B cell (primary cell): ENCODE results near the gene LRRC49. TPM values are rescaled to one million over a fixed set of nuclear protein-coding genes. Genes with fewer than 3 reads are reported as not detected.

Source experiments
- ATAC-seq: fragments of 200-7000 bp; cut with Tn5 transposase; one replicate; pipeline ENCODE4 v1.10.0; 2021; ENCODE audit warnings: low read depth, mild to moderate bottlenecking, moderate number of reproducible peaks, moderate library complexity
- CTCF ChIA-PET: fragments of 350-600 bp; sonication (Branson Sonifier 250); formaldehyde crosslinking; loops from one replicate; lab custom pipeline; 2021; ENCODE audit warnings: antibody characterized with exemption, inconsistent platforms; lab: Charles Lee
- POLR2A ChIA-PET: fragments of 350-600 bp; sonication (Branson Sonifier 250); formaldehyde crosslinking; loops from one replicate; lab custom pipeline; 2021; ENCODE audit warnings: antibody characterized with exemption; lab: Charles Lee
- DNase-seq: peaks from one replicate; pipeline ENCODE4 v3.0.0; 2013
- H2AFZ ChIP-seq: 2 replicates; pipeline ENCODE4 v1.6.1; 2012; ENCODE audit warnings: mild to moderate bottlenecking, low read depth, low read length; ENCODE audit not compliant: insufficient read depth, poor library complexity, severe bottlenecking
- H3K27ac ChIP-seq, 2 donors: 1 replicate in 1 of 2; 2 replicates in 1 of 2; pipeline ENCODE4 v1.5.1; 2012 to 2013; ENCODE audit warnings: low read length in 2 of 2, mild to moderate bottlenecking in 2 of 2, moderate library complexity in 1 of 2
- H3K27me3 ChIP-seq, 4 experiments: fragments of 200-600 bp in 1 of 4; sonication (generic) in 1 of 4; replicated peaks in 1 of 4; 1 replicate in 2 of 4; 2 replicates in 2 of 4; pipeline versions ENCODE4 v1.6.1 to v1.7.0; 2013 to 2016; ENCODE audit warnings: low read length in 3 of 4, mild to moderate bottlenecking in 2 of 4, mixed read lengths in 1 of 4, moderate library complexity in 1 of 4; ENCODE audit not compliant: insufficient read depth in 4 of 4, control insufficient read depth in 3 of 4; ENCODE audit errors: control extremely low read depth in 1 of 4
- H3K36me3 ChIP-seq, 2 experiments: replicated peaks in 1 of 2; 1 replicate in 1 of 2; 2 replicates in 1 of 2; pipeline versions ENCODE4 v1.6.1 to v1.7.1; 2013; ENCODE audit warnings: low read length in 1 of 2; ENCODE audit not compliant: insufficient read depth in 2 of 2, control insufficient read depth in 1 of 2; ENCODE audit errors: control extremely low read depth in 1 of 2, extremely low read depth in 1 of 2
- H3K4me1 ChIP-seq, 2 donors: fragments of 200-600 bp in 1 of 2; sonication (generic) in 1 of 2; 1 replicate in 1 of 2; 2 replicates in 1 of 2; pipeline versions ENCODE4 v1.5.1 to v1.6.1; 2013 to 2017; ENCODE audit warnings: low read length in 2 of 2; ENCODE audit not compliant: control insufficient read depth in 2 of 2, insufficient read depth in 2 of 2
- H3K4me2 ChIP-seq: replicated peaks from 2 replicates; pipeline ENCODE3; 2012; ENCODE audit warnings: mild to moderate bottlenecking, low read depth, low read length; ENCODE audit not compliant: poor library complexity, severe bottlenecking
- H3K4me3 ChIP-seq, 5 experiments: fragments of 200-600 bp in 1 of 5; sonication (generic) in 1 of 5; 1 replicate in 3 of 5; 2 replicates in 2 of 5; pipeline versions ENCODE4 v1.5.1 to v1.7.0; 2011 to 2016; ENCODE audit warnings: low read length in 4 of 5, mild to moderate bottlenecking in 4 of 5, low read depth in 2 of 5, control low read depth in 1 of 5, moderate library complexity in 1 of 5; ENCODE audit not compliant: insufficient read depth in 1 of 5; ENCODE audit errors: control extremely low read depth in 1 of 5, extremely low read depth in 1 of 5
- H3K79me2 ChIP-seq: fragments of 200-600 bp; sonication (generic); one replicate; pipeline ENCODE4 v1.6.0; 2016; ENCODE audit warnings: low read length; ENCODE audit not compliant: control insufficient read depth, insufficient read depth
- H3K9ac ChIP-seq: fragments of 200-600 bp; sonication (generic); 2 replicates; pipeline ENCODE4 v1.6.1; 2017; ENCODE audit warnings: mild to moderate bottlenecking, low read length, moderate library complexity
- H3K9me3 ChIP-seq, 3 donors: one replicate each; pipeline versions ENCODE4 v1.6.1 to v1.7.1; 2013; ENCODE audit warnings: low read length in 2 of 3; ENCODE audit not compliant: control insufficient read depth in 2 of 3, insufficient read depth in 1 of 3; ENCODE audit errors: control extremely low read depth in 1 of 3
- H4K20me1 ChIP-seq: 2 replicates; pipeline ENCODE4 v1.6.0; 2012; ENCODE audit warnings: mild to moderate bottlenecking, low read length; ENCODE audit not compliant: insufficient read depth, control insufficient read depth, poor library complexity, severe bottlenecking
- H3K27ac Mint-ChIP-seq: one replicate; pipeline ENCODE4 v1.8.0; 2021; ENCODE audit warnings: mixed read lengths
- H3K27me3 Mint-ChIP-seq: one replicate; pipeline ENCODE4 v1.8.0; 2021; ENCODE audit warnings: mixed read lengths
- H3K4me1 Mint-ChIP-seq: one replicate; pipeline ENCODE4 v1.8.0; 2021; ENCODE audit warnings: mixed read lengths
- H3K4me3 Mint-ChIP-seq: one replicate; pipeline ENCODE4 v1.8.0; 2021; ENCODE audit warnings: mixed read lengths
- H3K9me3 Mint-ChIP-seq: one replicate; pipeline ENCODE4 v1.8.0; 2022; ENCODE audit warnings: mixed read lengths; ENCODE audit not compliant: insufficient read depth
- CTCF ChIP-seq: fragments of 200-600 bp; IDR thresholded peaks from one replicate; pipeline ENCODE4 v1.8.0; 2022; ENCODE audit warnings: antibody characterized with exemption, mild to moderate bottlenecking
- EZH2 ChIP-seq: IDR thresholded peaks from 2 replicates; pipeline ENCODE4 v1.6.1; 2012; ENCODE audit warnings: borderline replicate concordance, low read depth, mild to moderate bottlenecking, moderate library complexity, low read length; ENCODE audit not compliant: insufficient read depth, poor library complexity, severe bottlenecking
- WGBS: methylation state at CpG from one replicate; pipeline ENCODE4 v1.1.5; 2013; ENCODE audit warnings: missing lambda C conversion rate; ENCODE audit not compliant: insufficient coverage; 5-methylcytosine and 5-hydroxymethylcytosine counted together
- intact Hi-C: fragments of 100-400 bp; cut with micrococcal nuclease; formaldehyde crosslinking; loops from one replicate; pipeline ENCODE4 v1.10.0; 2022
- polyA plus RNA-seq: library from polyadenylated mRNA; depleted of rRNA; stranded (reverse); fragments of >200 nt; gene quantifications from 2 replicates; pipeline ENCODE4 v1.2.3, GENCODE V29; 2012
- total RNA-seq, 2 donors: library from RNA; stranded (reverse); fragments of 120-200 nt in 1 of 2; gene quantifications; 1 replicate in 1 of 2; 2 replicates in 1 of 2; pipeline versions ENCODE4 v1.2.3 to v1.2.4, GENCODE V29; 2013 to 2022

Gene LRRC49
- total and polyA plus RNA-seq, 2 donors (not counting 1 experiment from before 2014, with no cell fraction given) = 0.22 to 1.4 TPM

- CTCF ChIA-PET = no interaction called here
- Histone ChIP-seq H3K27ac (no peak overlapping the region), H3K4me2 (no peak overlapping the region), H3K9me3 (no peaks in the 10 kb centered on the region), H3K4me1 (no peaks in the 10 kb centered on the region), H4K20me1 (no peaks in the 10 kb centered on the region), H3K36me3 (no peaks in the 10 kb centered on the region), H3K4me3 (no peak overlapping the region), H2AFZ (no peak overlapping the region), H3K79me2 (no peaks in the 10 kb centered on the region), H3K27me3 (peaks cover 0 to 3% (median 1%) of the 10 kb centered on the region in 4 experiments), H3K9ac (no peak overlapping the region)
- H3K27me3 Mint-ChIP-seq = peaks cover 33% of the 10 kb centered on the region
- POLR2A ChIA-PET = no interaction called here
- DNase-seq (no peak), ATAC-seq (no peak)
- H3K9me3 Mint-ChIP-seq = no peaks in the 10 kb centered on the region
- no peak overlapping the region for H3K27ac Mint-ChIP-seq
- H3K4me3 Mint-ChIP-seq = no peak overlapping the region
- intact Hi-C loops = no loop called here
- no CpG with 5 or more reads among the region's 2 CpGs for WGBS
- no peaks in the 10 kb centered on the region for H3K4me1 Mint-ChIP-seq
- TF ChIP-seq CTCF = no peak
- TF ChIP-seq EZH2 = no peak
These were observed 11.8 kb upstream of the LRRC49 start for GRCh38 chr15:70880781-70881180.

- Histone ChIP-seq H3K4me1 (no peaks in the 10 kb centered on the region), H3K79me2 (no peaks in the 10 kb centered on the region), H3K27me3 (peaks cover 0 to 2% (median 0%) of the 10 kb centered on the region in 4 experiments), H3K9ac (no peak overlapping the region), H3K36me3 (no peaks in the 10 kb centered on the region), H2AFZ (no peak overlapping the region), H4K20me1 (no peaks in the 10 kb centered on the region), H3K4me2 (no peak overlapping the region), H3K4me3 (no peak overlapping the region), H3K9me3 (no peaks in the 10 kb centered on the region), H3K27ac (no peak overlapping the region)
- ChIA-PET POLR2A (no interaction called here), CTCF (interaction anchor here (0.5 to 1.1 kb wide), 2 partner anchors 49 to 1660 kb away, joined by 3 to 4 read pairs; no protein-coding TSS in a partner anchor)
- TF ChIP-seq EZH2 = no peak
- TF ChIP-seq CTCF = no peak
- WGBS = no CpG with 5 or more reads among the region's 2 CpGs
- Mint-ChIP-seq H3K27me3 (peaks cover 26% of the 10 kb centered on the region), H3K4me3 (no peak overlapping the region), H3K4me1 (no peaks in the 10 kb centered on the region), H3K9me3 (no peaks in the 10 kb centered on the region), H3K27ac (no peak overlapping the region)
- DNase-seq (no peak), ATAC-seq (no peak)
- intact Hi-C loops = no loop called here
These were observed 10.3 kb upstream of the LRRC49 start for GRCh38 chr15:70882361-70882760.
